Loucy (cell line): ENCODE results near the gene SBDS.
"Not testable (repeated sequence)": the region's sequence is repeated elsewhere in the genome, so short reads cannot be mapped to it uniquely, and the experiment has no call there.

Source experiments
- H2AFZ ChIP-seq: fragments of 200-600 bp; sonication (generic); 2 replicates; pipeline ENCODE4 v1.6.0; 2016; ENCODE audit warnings: antibody characterized with exemption, mild to moderate bottlenecking, low read length, moderate library complexity
- H3F3A ChIP-seq: fragments of 200-600 bp; 2 replicates; pipeline ENCODE4 v1.6.0; 2016; ENCODE audit warnings: antibody characterized with exemption, low read depth, mild to moderate bottlenecking
- H3K27me3 ChIP-seq: fragments of 200-600 bp; sonication (generic); 2 replicates; pipeline ENCODE4 v1.6.1; 2014; ENCODE audit warnings: low read length, mild to moderate bottlenecking; ENCODE audit not compliant: insufficient read depth, poor library complexity, severe bottlenecking
- H3K36me3 ChIP-seq: fragments of 200-600 bp; sonication (generic); 2 replicates; pipeline ENCODE4 v1.6.1; 2016; ENCODE audit warnings: low read length; ENCODE audit not compliant: insufficient read depth
- H3K4me1 ChIP-seq: fragments of 200-600 bp; sonication (generic); 2 replicates; pipeline ENCODE4 v1.5.1; 2014; ENCODE audit warnings: low read length, mild to moderate bottlenecking; ENCODE audit not compliant: insufficient read depth, poor library complexity, severe bottlenecking
- H3K4me2 ChIP-seq: fragments of 200-600 bp; sonication (generic); 2 replicates; pipeline ENCODE4 v1.6.0; 2014; ENCODE audit warnings: antibody characterized with exemption, low read length, low read depth, mild to moderate bottlenecking; ENCODE audit not compliant: poor library complexity, severe bottlenecking
- H3K4me3 ChIP-seq: fragments of 200-600 bp; sonication (generic); 2 replicates; pipeline ENCODE4 v1.5.1; 2014; ENCODE audit warnings: low read length, mild to moderate bottlenecking, mixed read lengths; ENCODE audit not compliant: poor library complexity, severe bottlenecking
- H3K79me2 ChIP-seq: fragments of 200-600 bp; sonication (generic); 2 replicates; pipeline ENCODE4 v1.6.1; 2014; ENCODE audit warnings: low read length; ENCODE audit not compliant: insufficient read depth
- H3K9ac ChIP-seq: fragments of 200-600 bp; sonication (generic); 2 replicates; pipeline ENCODE4 v1.6.0; 2014; ENCODE audit warnings: mild to moderate bottlenecking, low read depth, low read length, moderate library complexity; ENCODE audit not compliant: poor library complexity, severe bottlenecking
- H3K9me2 ChIP-seq: fragments of 200-600 bp; sonication (generic); replicated peaks from 2 replicates; pipeline ENCODE4 v1.6.1; 2016; ENCODE audit warnings: low read depth, low read length, mixed read lengths
- H3K9me3 ChIP-seq: fragments of 200-600 bp; sonication (generic); 2 replicates; pipeline ENCODE4 v1.6.1; 2014; ENCODE audit warnings: mild to moderate bottlenecking, antibody characterized with exemption, low read length, low read depth; ENCODE audit not compliant: insufficient read depth
- H4K20me1 ChIP-seq: fragments of 200-600 bp; sonication (generic); 2 replicates; pipeline ENCODE4 v1.6.0; 2014; ENCODE audit warnings: antibody characterized with exemption, low read length, mild to moderate bottlenecking; ENCODE audit not compliant: insufficient read depth, poor library complexity, severe bottlenecking
- CTCF ChIP-seq: fragments of 200-600 bp; sonication (generic); conservative IDR thresholded peaks from 2 replicates; pipeline ENCODE4 v1.5.1; 2014; ENCODE audit warnings: mild to moderate bottlenecking, antibody characterized with exemption, low read length
- EZH2phosphoT487 ChIP-seq: fragments of 200-600 bp; IDR thresholded peaks from 2 replicates; pipeline ENCODE4 v1.6.1; 2018; ENCODE audit warnings: antibody characterized with exemption, mild to moderate bottlenecking, moderate library complexity, borderline replicate concordance

The SBDS gene

GRCh38 chr7:66974986-66975590, 20.3 kb downstream of the SBDS start:
- H3K79me2 ChIP-seq = no peaks in the 10 kb centered on the region
- no peaks in the 10 kb centered on the region for H3K36me3 ChIP-seq
- no peaks in the 10 kb centered on the region for H3K27me3 ChIP-seq
- H3K4me3 ChIP-seq = no peak overlapping the region
- H3K9ac ChIP-seq = no peak overlapping the region
- H3K9me3 ChIP-seq = peaks cover 4% of the 10 kb centered on the region; the same call in 1 of the 2 replicates
- H3K9me2 ChIP-seq = no peaks in the 10 kb centered on the region
- no peak overlapping the region for H2AFZ ChIP-seq
- no peaks in the 10 kb centered on the region for H4K20me1 ChIP-seq
- no peak overlapping the region for H3K4me2 ChIP-seq
- no peaks in the 10 kb centered on the region for H3F3A ChIP-seq
- H3K4me1 ChIP-seq = no peaks in the 10 kb centered on the region
- no peak for TF ChIP-seq CTCF
- TF ChIP-seq EZH2phosphoT487 = no peak

- Histone ChIP-seq H3K9me3 (no peaks in the 10 kb centered on the region), H3F3A (no peaks in the 10 kb centered on the region), H3K36me3 (no peaks in the 10 kb centered on the region), H3K9ac (no peak overlapping the region), H3K4me3 (no peak overlapping the region), H4K20me1 (no peaks in the 10 kb centered on the region), H3K4me1 (no peaks in the 10 kb centered on the region), H3K9me2 (no peaks in the 10 kb centered on the region), H3K79me2 (no peaks in the 10 kb centered on the region), H2AFZ (peak overlapping the region; percentile 41; the same call in 1 of the 2 replicates), H3K4me2 (no peak overlapping the region), H3K27me3 (no peaks in the 10 kb centered on the region)
- TF ChIP-seq EZH2phosphoT487 (no peak), CTCF (no peak)
These were observed 25.1 kb downstream of the SBDS start for GRCh38 chr7:66970310-66970709.

DNA sequence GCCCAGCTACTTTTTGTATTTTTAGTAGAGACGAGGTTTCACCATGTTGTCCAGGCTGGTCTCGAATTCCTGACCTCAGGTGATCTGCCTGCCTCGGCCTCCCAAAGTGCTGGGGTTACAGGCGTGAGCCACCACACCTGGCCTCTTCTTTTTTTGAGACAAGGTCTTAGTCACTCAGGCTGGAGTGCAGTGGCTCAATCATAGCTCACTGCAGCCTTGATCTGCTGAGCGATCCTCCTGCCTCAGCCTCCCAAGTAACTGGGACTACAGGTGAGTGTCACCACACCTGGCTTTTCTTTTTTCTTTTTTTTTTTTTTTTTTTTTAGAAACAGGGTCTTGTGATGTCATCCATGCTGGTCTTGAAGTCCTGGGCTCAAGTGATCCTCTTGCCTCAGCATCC, 26.4 kb downstream of the SBDS start:
- H3K9ac ChIP-seq, H3K4me3 ChIP-seq, H3K4me1 ChIP-seq: not testable (repeated sequence)

DNA sequence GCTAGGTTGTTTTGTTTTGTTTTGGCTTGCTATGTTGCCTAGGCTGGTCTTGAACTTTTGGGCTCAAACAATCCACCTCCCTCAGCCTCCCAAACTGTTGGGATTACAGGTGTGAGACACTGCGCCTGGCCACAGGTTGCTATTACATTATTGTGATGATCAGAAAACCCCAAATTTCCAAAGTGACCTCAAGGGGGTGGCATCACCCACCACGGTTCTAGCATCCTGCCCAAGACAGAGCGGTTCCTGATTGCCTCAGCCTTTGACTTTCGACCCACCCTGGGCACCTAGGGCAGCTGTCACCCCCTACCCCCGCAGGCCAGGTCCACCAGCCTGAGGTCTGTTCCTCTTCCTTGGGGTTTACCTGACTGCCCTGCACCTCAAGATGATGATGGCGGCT, 28.4 kb downstream of the SBDS start:
- Histone ChIP-seq H3K4me1 (no peaks in the 10 kb centered on the region), H3K9me2 (no peaks in the 10 kb centered on the region), H3K9me3 (no peaks in the 10 kb centered on the region), H3K9ac (no peak overlapping the region), H4K20me1 (no peaks in the 10 kb centered on the region), H2AFZ (no peak overlapping the region), H3K79me2 (no peaks in the 10 kb centered on the region), H3K4me3 (no peak overlapping the region), H3F3A (no peaks in the 10 kb centered on the region), H3K4me2 (no peak overlapping the region), H3K36me3 (no peaks in the 10 kb centered on the region), H3K27me3 (no peaks in the 10 kb centered on the region)
- TF ChIP-seq CTCF = peak; percentile 21; the same call in 1 of the 2 replicates
- TF ChIP-seq EZH2phosphoT487 = no peak

More for the DNA sequence above, 26.4 kb downstream of the SBDS start:
- not testable (repeated sequence) for H3K9me2 ChIP-seq, H4K20me1 ChIP-seq, H3K27me3 ChIP-seq, H3K36me3 ChIP-seq, H3F3A ChIP-seq, H3K79me2 ChIP-seq, H2AFZ ChIP-seq, H3K4me2 ChIP-seq, H3K9me3 ChIP-seq
